A673 (cell line): ENCODE data around the gene SDK1. TPM values are rescaled to one million over a fixed set of nuclear protein-coding genes. Genes with fewer than 3 reads are reported as not detected.
A peak's percentile ranks its signal among the peaks of the same experiment; 100 is the strongest.

Experiments used
- BruUV-seq: library from RNA; stranded (reverse); fragments of 400-500 nt; replicated peaks from 2 replicates; lab custom pipeline; 2021; lab: Mats Ljungman, UMichigan
- CTCF ChIA-PET: fragments of 300-600 bp; sonication (Branson Sonifier 250); formaldehyde crosslinking; loops from one replicate; lab custom pipeline; 2022; ENCODE audit warnings: antibody characterized with exemption; lab: Charles Lee
- POLR2A ChIA-PET: fragments of 300-600 bp; sonication (Branson Sonifier 250); formaldehyde crosslinking; loops from one replicate; lab custom pipeline; 2022; ENCODE audit warnings: antibody characterized with exemption; ENCODE audit not compliant: low non-redundant PET; lab: Charles Lee
- DNase-seq: peaks from one replicate; pipeline ENCODE4 v3.0.0-alpha.2; 2015; ENCODE audit warnings: low spot score
- H3K27ac ChIP-seq: fragments of 200-600 bp; sonication (generic); 2 replicates; pipeline ENCODE4 v1.5.1; 2016; ENCODE audit warnings: mixed run types, low read depth, mild to moderate bottlenecking, mixed read lengths, antibody characterized with exemption, low read length; ENCODE audit not compliant: poor library complexity, severe bottlenecking
- H3K27me3 ChIP-seq: fragments of 200-600 bp; sonication (generic); replicated peaks from 2 replicates; pipeline ENCODE4 v1.6.1; 2017; ENCODE audit warnings: mixed run types, low read depth, mild to moderate bottlenecking, mixed read lengths, antibody characterized with exemption, low read length; ENCODE audit not compliant: insufficient read depth, poor library complexity
- H3K36me3 ChIP-seq: fragments of 200-600 bp; sonication (generic); 2 replicates; pipeline ENCODE4 v1.6.1; 2016; ENCODE audit warnings: mixed run types, mild to moderate bottlenecking, mixed read lengths, antibody characterized with exemption, low read length; ENCODE audit not compliant: insufficient read depth, poor library complexity, severe bottlenecking
- H3K4me1 ChIP-seq: fragments of 200-600 bp; sonication (generic); 2 replicates; pipeline ENCODE4 v1.6.1; 2017; ENCODE audit warnings: mixed run types, mild to moderate bottlenecking, mixed read lengths, antibody characterized with exemption, low read length; ENCODE audit not compliant: insufficient read depth, poor library complexity, severe bottlenecking
- H3K4me3 ChIP-seq: fragments of 200-600 bp; sonication (generic); 2 replicates; pipeline ENCODE4 v1.5.1; 2016; ENCODE audit warnings: low read depth, mixed run types, mild to moderate bottlenecking, mixed read lengths, low read length; ENCODE audit not compliant: poor library complexity, severe bottlenecking
- H3K9me3 ChIP-seq: fragments of 200-600 bp; sonication (generic); 2 replicates; pipeline ENCODE4 v1.6.1; 2016; ENCODE audit warnings: mixed run types, low read depth, mild to moderate bottlenecking, mixed read lengths, antibody characterized with exemption, low read length; ENCODE audit not compliant: poor library complexity, severe bottlenecking
- EZH2 ChIP-seq: fragments of 200-600 bp; sonication (generic); IDR thresholded peaks from 2 replicates; pipeline ENCODE4 v1.6.1; 2017; ENCODE audit warnings: borderline replicate concordance, low read depth, mild to moderate bottlenecking, mixed read lengths, antibody characterized with exemption, low read length; ENCODE audit not compliant: poor library complexity, severe bottlenecking
- intact Hi-C: fragments of 100-400 bp; cut with micrococcal nuclease; formaldehyde crosslinking; loops from one replicate; pipeline ENCODE4 v1.10.0; 2022; ENCODE audit not compliant: unreplicated experiment
- total RNA-seq: library from RNA; stranded (reverse); gene quantifications from 2 replicates; pipeline ENCODE4 v1.2.3, GENCODE V29; 2021
- TF ChIP-seq, protein P1 (sequence below): fragments of 300-800, 200-600 bp; sonication (generic); conservative IDR thresholded peaks from 2 replicates; pipeline ENCODE4 v1.5.1; 2017; ENCODE audit warnings: low read depth, mild to moderate bottlenecking, antibody characterized with exemption, low read length, moderate library complexity, mixed read lengths

The SDK1 gene
- total RNA-seq, 1 experiment from 2014 or later, result 14.7 TPM

DNA sequence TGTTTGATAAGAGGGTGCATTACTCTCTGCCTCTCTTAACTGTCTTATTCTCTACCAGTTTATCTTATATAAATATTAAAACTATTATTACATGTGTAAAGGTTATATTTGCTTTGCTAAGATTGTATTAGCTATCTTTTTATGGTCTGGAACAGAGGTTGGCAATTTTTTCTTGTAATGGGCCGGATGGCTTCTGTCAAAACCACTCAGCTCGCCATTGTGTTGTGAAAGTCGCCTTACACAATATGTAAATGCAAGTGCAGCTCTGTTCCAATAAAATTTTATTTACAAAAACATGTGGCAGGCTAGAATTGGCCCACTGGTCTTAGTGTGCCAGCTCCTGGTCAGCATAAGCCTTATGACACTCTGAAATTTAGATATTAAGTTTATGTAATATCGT lies 185.8 kb downstream of the SDK1 start:
- no peaks in the 10 kb centered on the region for H3K27me3 ChIP-seq
- H3K4me1 ChIP-seq, result no peaks in the 10 kb centered on the region
- no peaks in the 10 kb centered on the region for H3K36me3 ChIP-seq
- ChIA-PET CTCF (no interaction called here), POLR2A (no interaction called here)
- TF ChIP-seq EZH2, result no peak
- TF ChIP-seq, protein P1, sequence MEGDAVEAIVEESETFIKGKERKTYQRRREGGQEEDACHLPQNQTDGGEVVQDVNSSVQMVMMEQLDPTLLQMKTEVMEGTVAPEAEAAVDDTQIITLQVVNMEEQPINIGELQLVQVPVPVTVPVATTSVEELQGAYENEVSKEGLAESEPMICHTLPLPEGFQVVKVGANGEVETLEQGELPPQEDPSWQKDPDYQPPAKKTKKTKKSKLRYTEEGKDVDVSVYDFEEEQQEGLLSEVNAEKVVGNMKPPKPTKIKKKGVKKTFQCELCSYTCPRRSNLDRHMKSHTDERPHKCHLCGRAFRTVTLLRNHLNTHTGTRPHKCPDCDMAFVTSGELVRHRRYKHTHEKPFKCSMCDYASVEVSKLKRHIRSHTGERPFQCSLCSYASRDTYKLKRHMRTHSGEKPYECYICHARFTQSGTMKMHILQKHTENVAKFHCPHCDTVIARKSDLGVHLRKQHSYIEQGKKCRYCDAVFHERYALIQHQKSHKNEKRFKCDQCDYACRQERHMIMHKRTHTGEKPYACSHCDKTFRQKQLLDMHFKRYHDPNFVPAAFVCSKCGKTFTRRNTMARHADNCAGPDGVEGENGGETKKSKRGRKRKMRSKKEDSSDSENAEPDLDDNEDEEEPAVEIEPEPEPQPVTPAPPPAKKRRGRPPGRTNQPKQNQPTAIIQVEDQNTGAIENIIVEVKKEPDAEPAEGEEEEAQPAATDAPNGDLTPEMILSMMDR, result no peak
- no peak overlapping the region for H3K27ac ChIP-seq
- no TSS peak for BruUV-seq
- intact Hi-C loops, result no loop called here
- DNase-seq, result no peak
- no peak overlapping the region for H3K4me3 ChIP-seq
- no peaks in the 10 kb centered on the region for H3K9me3 ChIP-seq

GRCh38 chr7:3488829-3489228 lies 187.8 kb downstream of the SDK1 start:
- BruUV-seq, result no TSS peak
- no peak for DNase-seq
- no peak overlapping the region for H3K4me3 ChIP-seq
- CTCF ChIA-PET, result no interaction called here
- POLR2A ChIA-PET, result no interaction called here
- no peaks in the 10 kb centered on the region for H3K27me3 ChIP-seq
- no peaks in the 10 kb centered on the region for H3K9me3 ChIP-seq
- H3K27ac ChIP-seq, result no peak overlapping the region
- no peaks in the 10 kb centered on the region for H3K36me3 ChIP-seq
- intact Hi-C loops, result no loop called here
- H3K4me1 ChIP-seq, result peaks cover 4% of the 10 kb centered on the region
- TF ChIP-seq, protein P1, result no peak
- no peak for TF ChIP-seq EZH2

GRCh38 chr7:3493499-3493898 lies 192.4 kb downstream of the SDK1 start:
- POLR2A ChIA-PET, result interaction anchor here (0.5 kb wide), 1 partner anchor 13 kb away, joined by 3 read pairs; no protein-coding TSS in a partner anchor
- Histone ChIP-seq H3K36me3 (no peaks in the 10 kb centered on the region), H3K4me1 (peaks cover 11% of the 10 kb centered on the region), H3K27me3 (no peaks in the 10 kb centered on the region), H3K9me3 (no peaks in the 10 kb centered on the region), H3K27ac (peak overlapping the region; percentile 7), H3K4me3 (no peak overlapping the region)
- intact Hi-C loops, result no loop called here
- TF ChIP-seq EZH2, result no peak
- TF ChIP-seq, protein P1, result no peak
- DNase-seq, result peak; percentile 35
- BruUV-seq, result no TSS peak
- CTCF ChIA-PET, result interaction anchor here (0.7 kb wide), 1 partner anchor 401 kb away, joined by 4 read pairs; no protein-coding TSS in a partner anchor
